Measurements from ENCODE around the gene ANXA3.

Gene ANXA3

GRCh38 chr4:78651250-78651860, 99.8 kb downstream of the ANXA3 start:
- no peak overlapping the region for H3K4me3 ChIP-seq (ENCODE audit: low read length)
- no peak for TF ChIP-seq CTCF (conservative IDR thresholded peaks at IDR 0.05; ENCODE audit: low read length)
- no peak for DNase-seq (ENCODE audit: low read depth)

- no peak for TF ChIP-seq CTCF (conservative IDR thresholded peaks at IDR 0.05; ENCODE audit: low read length)
- peak; percentile 74 for DNase-seq (ENCODE audit: low read depth)
Measured at GRCh38 chr4:78652282-78652876, 100.8 kb downstream of the ANXA3 start.

GRCh38 chr4:78653655-78654054, 102.1 kb downstream of the ANXA3 start:
- DNase-seq (ENCODE audit: low read depth) = no peak
- H3K4me3 ChIP-seq (ENCODE audit: low read length) = no peak overlapping the region
- no peak for TF ChIP-seq CTCF (conservative IDR thresholded peaks at IDR 0.05; ENCODE audit: low read length)

More at GRCh38 chr4:78652282-78652876, 100.8 kb downstream of the ANXA3 start:
- no peak overlapping the region for H3K4me3 ChIP-seq (ENCODE audit: low read length)

GRCh38 chr4:78654807-78655206, 103.2 kb downstream of the ANXA3 start:
- TF ChIP-seq CTCF (conservative IDR thresholded peaks at IDR 0.05; ENCODE audit: low read length) = no peak
- no peak overlapping the region for H3K4me3 ChIP-seq (ENCODE audit: low read length)
- peak; percentile 90 for DNase-seq (ENCODE audit: low read depth)

GRCh38 chr4:78656968-78657445, 105.4 kb downstream of the ANXA3 start:
- no peak overlapping the region for H3K4me3 ChIP-seq (ENCODE audit: low read length)
- no peak for TF ChIP-seq CTCF (conservative IDR thresholded peaks at IDR 0.05; ENCODE audit: low read length)
- DNase-seq (ENCODE audit: low read depth) = peak; percentile 46

- DNase-seq (ENCODE audit: low read depth) = peak; percentile 62
- TF ChIP-seq CTCF (conservative IDR thresholded peaks at IDR 0.05; ENCODE audit: low read length) = no peak
Measured at GRCh38 chr4:78659264-78659663, 107.7 kb downstream of the ANXA3 start.

GRCh38 chr4:78659665-78660064, 108.1 kb downstream of the ANXA3 start:
- DNase-seq (ENCODE audit: low read depth) = no peak
- no peak overlapping the region for H3K4me3 ChIP-seq (ENCODE audit: low read length)
- TF ChIP-seq CTCF (conservative IDR thresholded peaks at IDR 0.05; ENCODE audit: low read length) = no peak

More at GRCh38 chr4:78659264-78659663, 107.7 kb downstream of the ANXA3 start:
- H3K4me3 ChIP-seq (ENCODE audit: low read length) = no peak overlapping the region

Data from AG10803 (cell line).